ENCODE measurements around the gene LRRC4C.

Gene LRRC4C

GRCh38 chr11:40407355-40407754 lies 1052.1 kb downstream of the LRRC4C start:
- Histone ChIP-seq H3K4ac (ENCODE audit: low read depth in 1 of 2, low read length in 2 of 2) (no peak overlapping the region), H3K9ac (ENCODE audit: low read length) (no peak overlapping the region), H3K18ac (ENCODE audit: low read depth in 1 of 2, low read length in 2 of 2) (no peak overlapping the region), H2BK12ac (ENCODE audit: low read length in 2 of 2) (no peak overlapping the region), H2BK15ac (ENCODE audit: low read depth, poor library complexity, severe bottlenecking) (no peak overlapping the region), H3K9me3 (ENCODE audit: control insufficient read depth, low read length) (no peaks in the 10 kb centered on the region), H2BK5ac (ENCODE audit: low read depth, low read length, poor library complexity, severe bottlenecking) (no peak overlapping the region), H3K27ac (ENCODE audit: low read length, poor library complexity, severe bottlenecking) (no peak overlapping the region), H3K14ac (ENCODE audit: low read length in 2 of 2) (no peak overlapping the region), H2AFZ (ENCODE audit: low read depth, low read length) (no peak overlapping the region), H4K91ac (ENCODE audit: low read length) (no peak overlapping the region), H2BK120ac (ENCODE audit: low read depth, low read length) (no peak overlapping the region), H3K4me1 (ENCODE audit: control insufficient read depth, insufficient read depth, low read depth, low read length) (no peaks in the 10 kb centered on the region), H3K4me3 (ENCODE audit: insufficient read depth in 1 of 2, low read depth in 1 of 2, low read length in 2 of 2) (no peak overlapping the region), H3K36me3 (ENCODE audit: control insufficient read depth in 1 of 2, insufficient read depth in 2 of 2, low read depth in 1 of 2, low read length in 2 of 2) (no peaks in the 10 kb centered on the region), H4K8ac (ENCODE audit: low read length) (no peak overlapping the region), H3K4me2 (ENCODE audit: low read length, poor library complexity, severe bottlenecking) (no peak overlapping the region), H3K23ac (ENCODE audit: low read length in 2 of 2) (no peak overlapping the region), H2AK5ac (ENCODE audit: low read length, severe bottlenecking) (no peak overlapping the region), H3K79me1 (replicated peaks; ENCODE audit: low read length, poor library complexity, severe bottlenecking) (no peaks in the 10 kb centered on the region), H3K27me3 (ENCODE audit: control insufficient read depth in 1 of 2, insufficient read depth in 1 of 2, low read length in 2 of 2) (no peaks in the 10 kb centered on the region)
- WGBS: 90% methylated on average over 1 of the region's 1 CpG
- DNase-seq: no peak

DNA sequence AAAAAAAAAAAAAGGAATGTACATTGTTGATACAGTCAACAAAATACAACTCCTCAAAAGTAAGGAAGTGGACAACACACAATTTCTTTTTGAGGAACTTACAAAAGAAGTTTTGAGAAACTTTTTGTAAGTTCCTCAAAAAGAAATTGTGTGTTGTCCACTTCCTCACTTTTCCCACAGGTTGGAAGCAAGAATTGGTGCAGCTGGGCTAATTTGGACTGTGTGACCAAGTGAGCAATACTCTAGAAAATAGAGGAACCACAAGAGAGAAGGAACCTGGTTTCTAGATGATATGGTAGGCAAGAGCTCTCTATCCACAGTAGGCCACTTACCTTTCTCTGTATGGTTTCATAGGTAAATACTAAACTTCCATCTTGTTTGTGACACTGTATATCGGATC lies 1053.8 kb downstream of the LRRC4C start:
- no peak overlapping the region for H3K4ac ChIP-seq (ENCODE audit: low read depth in 1 of 2, low read length in 2 of 2)
- no peak overlapping the region for H2AFZ ChIP-seq (ENCODE audit: low read depth, low read length)
- WGBS: 91% methylated on average over 1 of the region's 1 CpG

GRCh38 chr11:40403321-40403720 lies 1056.1 kb downstream of the LRRC4C start:
- Histone ChIP-seq H3K18ac (ENCODE audit: low read depth in 1 of 2, low read length in 2 of 2) (no peak overlapping the region), H2AK5ac (ENCODE audit: low read length, severe bottlenecking) (no peak overlapping the region), H2AFZ (ENCODE audit: low read depth, low read length) (no peak overlapping the region), H2BK5ac (ENCODE audit: low read depth, low read length, poor library complexity, severe bottlenecking) (no peak overlapping the region), H4K8ac (ENCODE audit: low read length) (no peak overlapping the region), H3K27me3 (ENCODE audit: control insufficient read depth in 1 of 2, insufficient read depth in 1 of 2, low read length in 2 of 2) (no peaks in the 10 kb centered on the region), H2BK12ac (ENCODE audit: low read length in 2 of 2) (no peak overlapping the region), H4K91ac (ENCODE audit: low read length) (no peak overlapping the region), H3K4me1 (ENCODE audit: control insufficient read depth, insufficient read depth, low read depth, low read length) (no peaks in the 10 kb centered on the region), H3K79me1 (replicated peaks; ENCODE audit: low read length, poor library complexity, severe bottlenecking) (no peaks in the 10 kb centered on the region), H3K4me2 (ENCODE audit: low read length, poor library complexity, severe bottlenecking) (no peak overlapping the region), H3K14ac (ENCODE audit: low read length in 2 of 2) (no peak overlapping the region), H3K27ac (ENCODE audit: low read length, poor library complexity, severe bottlenecking) (no peak overlapping the region), H3K9ac (ENCODE audit: low read length) (no peak overlapping the region), H3K4me3 (ENCODE audit: insufficient read depth in 1 of 2, low read depth in 1 of 2, low read length in 2 of 2) (no peak overlapping the region), H3K9me3 (ENCODE audit: control insufficient read depth, low read length) (no peaks in the 10 kb centered on the region), H2BK15ac (ENCODE audit: low read depth, poor library complexity, severe bottlenecking) (no peak overlapping the region), H3K4ac (ENCODE audit: low read depth in 1 of 2, low read length in 2 of 2) (no peak overlapping the region), H2BK120ac (ENCODE audit: low read depth, low read length) (no peak overlapping the region), H3K36me3 (ENCODE audit: control insufficient read depth in 1 of 2, insufficient read depth in 2 of 2, low read depth in 1 of 2, low read length in 2 of 2) (no peaks in the 10 kb centered on the region), H3K23ac (ENCODE audit: low read length in 2 of 2) (no peak overlapping the region)
- WGBS: no CpG with 5 or more reads among the region's 1 CpG
- DNase-seq: peak; percentile 32

More for the DNA sequence above, 1053.8 kb downstream of the LRRC4C start:
- no peak for DNase-seq
- no peak overlapping the region for H2BK120ac ChIP-seq (ENCODE audit: low read depth, low read length)
- no peak overlapping the region for H3K14ac ChIP-seq (ENCODE audit: low read length in 2 of 2)
- no peak overlapping the region for H3K18ac ChIP-seq (ENCODE audit: low read depth in 1 of 2, low read length in 2 of 2)
- no peak overlapping the region for H2AK5ac ChIP-seq (ENCODE audit: low read length, severe bottlenecking)
- H3K9ac ChIP-seq (ENCODE audit: low read length): no peak overlapping the region
- no peak overlapping the region for H3K4me3 ChIP-seq (ENCODE audit: insufficient read depth in 1 of 2, low read depth in 1 of 2, low read length in 2 of 2)
- H3K36me3 ChIP-seq (ENCODE audit: control insufficient read depth in 1 of 2, insufficient read depth in 2 of 2, low read depth in 1 of 2, low read length in 2 of 2): no peaks in the 10 kb centered on the region
- H2BK5ac ChIP-seq (ENCODE audit: low read depth, low read length, poor library complexity, severe bottlenecking): no peak overlapping the region
- H3K27me3 ChIP-seq (ENCODE audit: control insufficient read depth in 1 of 2, insufficient read depth in 1 of 2, low read length in 2 of 2): no peaks in the 10 kb centered on the region
- H3K9me3 ChIP-seq (ENCODE audit: control insufficient read depth, low read length): no peaks in the 10 kb centered on the region
- H2BK12ac ChIP-seq (ENCODE audit: low read length in 2 of 2): no peak overlapping the region
- no peak overlapping the region for H4K91ac ChIP-seq (ENCODE audit: low read length)
- H3K23ac ChIP-seq (ENCODE audit: low read length in 2 of 2): no peak overlapping the region
- H3K27ac ChIP-seq (ENCODE audit: low read length, poor library complexity, severe bottlenecking): no peak overlapping the region
- no peak overlapping the region for H2BK15ac ChIP-seq (ENCODE audit: low read depth, poor library complexity, severe bottlenecking)
- no peak overlapping the region for H4K8ac ChIP-seq (ENCODE audit: low read length)
- no peaks in the 10 kb centered on the region for H3K4me1 ChIP-seq (ENCODE audit: control insufficient read depth, insufficient read depth, low read depth, low read length)
- H3K79me1 ChIP-seq (replicated peaks; ENCODE audit: low read length, poor library complexity, severe bottlenecking): no peaks in the 10 kb centered on the region
- H3K4me2 ChIP-seq (ENCODE audit: low read length, poor library complexity, severe bottlenecking): no peak overlapping the region

DNA sequence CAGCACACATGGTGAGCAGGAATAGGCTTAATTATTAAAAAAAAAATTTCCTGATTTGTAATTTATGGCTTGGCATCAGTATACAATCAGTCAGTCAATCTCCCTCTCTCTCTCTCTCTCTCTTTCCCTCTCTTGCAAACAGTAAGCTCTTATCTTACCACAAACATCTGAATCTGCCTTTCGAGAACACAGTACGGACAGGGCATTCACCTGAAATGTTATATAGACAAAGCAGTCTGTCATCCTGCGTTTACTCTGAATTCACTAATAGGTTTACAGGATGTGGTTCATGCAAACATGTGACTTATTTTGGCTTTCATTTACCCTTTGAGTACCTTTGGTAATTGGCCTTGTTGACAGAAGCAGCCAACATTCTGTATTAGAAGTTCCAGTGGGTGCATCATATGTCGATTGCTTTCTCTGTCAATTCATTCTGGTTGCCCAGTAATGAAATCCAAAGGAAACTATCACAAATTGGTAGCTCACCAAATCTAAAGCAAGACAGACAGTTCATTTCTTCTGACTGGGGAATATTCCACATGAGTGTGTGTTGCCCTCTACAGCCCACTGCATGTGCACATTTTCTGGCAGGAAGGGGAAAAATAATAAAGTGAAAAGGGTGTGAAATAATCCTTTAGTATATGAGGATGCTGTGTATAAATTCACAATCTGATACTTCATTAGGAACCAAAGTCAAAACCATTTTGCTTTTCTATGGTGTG lies 1058.2 kb downstream of the LRRC4C start:
- no peak overlapping the region for H3K4me3 ChIP-seq (ENCODE audit: insufficient read depth in 1 of 2, low read depth in 1 of 2, low read length in 2 of 2)
- WGBS: 65% methylated on average over 4 of the region's 4 CpGs
- H3K14ac ChIP-seq (ENCODE audit: low read length in 2 of 2): no peak overlapping the region
- no peak overlapping the region for H3K9ac ChIP-seq (ENCODE audit: low read length)
- H3K27me3 ChIP-seq (ENCODE audit: control insufficient read depth in 1 of 2, insufficient read depth in 1 of 2, low read length in 2 of 2): no peaks in the 10 kb centered on the region
- no peak overlapping the region for H2BK5ac ChIP-seq (ENCODE audit: low read depth, low read length, poor library complexity, severe bottlenecking)
- H2AK5ac ChIP-seq (ENCODE audit: low read length, severe bottlenecking): no peak overlapping the region
- DNase-seq: no peak
- no peak overlapping the region for H3K23ac ChIP-seq (ENCODE audit: low read length in 2 of 2)
- H3K36me3 ChIP-seq (ENCODE audit: control insufficient read depth in 1 of 2, insufficient read depth in 2 of 2, low read depth in 1 of 2, low read length in 2 of 2): no peaks in the 10 kb centered on the region
- no peaks in the 10 kb centered on the region for H3K9me3 ChIP-seq (ENCODE audit: control insufficient read depth, low read length)
- H3K18ac ChIP-seq (ENCODE audit: low read depth in 1 of 2, low read length in 2 of 2): no peak overlapping the region
- no peak overlapping the region for H2BK12ac ChIP-seq (ENCODE audit: low read length in 2 of 2)
- H3K27ac ChIP-seq (ENCODE audit: low read length, poor library complexity, severe bottlenecking): no peak overlapping the region
- no peaks in the 10 kb centered on the region for H3K4me1 ChIP-seq (ENCODE audit: control insufficient read depth, insufficient read depth, low read depth, low read length)
- no peak overlapping the region for H2BK15ac ChIP-seq (ENCODE audit: low read depth, poor library complexity, severe bottlenecking)
- H3K4ac ChIP-seq (ENCODE audit: low read depth in 1 of 2, low read length in 2 of 2): no peak overlapping the region
- no peak overlapping the region for H4K8ac ChIP-seq (ENCODE audit: low read length)
- no peaks in the 10 kb centered on the region for H3K79me1 ChIP-seq (replicated peaks; ENCODE audit: low read length, poor library complexity, severe bottlenecking)
- no peak overlapping the region for H4K91ac ChIP-seq (ENCODE audit: low read length)
- no peak overlapping the region for H2AFZ ChIP-seq (ENCODE audit: low read depth, low read length)
- no peak overlapping the region for H3K4me2 ChIP-seq (ENCODE audit: low read length, poor library complexity, severe bottlenecking)
- no peak overlapping the region for H2BK120ac ChIP-seq (ENCODE audit: low read depth, low read length)

Measured in mesenchymal stem cell (in vitro differentiated cells and primary cell).